Measurements from ENCODE around the gene ADGRA1.

Gene ADGRA1

DNA sequence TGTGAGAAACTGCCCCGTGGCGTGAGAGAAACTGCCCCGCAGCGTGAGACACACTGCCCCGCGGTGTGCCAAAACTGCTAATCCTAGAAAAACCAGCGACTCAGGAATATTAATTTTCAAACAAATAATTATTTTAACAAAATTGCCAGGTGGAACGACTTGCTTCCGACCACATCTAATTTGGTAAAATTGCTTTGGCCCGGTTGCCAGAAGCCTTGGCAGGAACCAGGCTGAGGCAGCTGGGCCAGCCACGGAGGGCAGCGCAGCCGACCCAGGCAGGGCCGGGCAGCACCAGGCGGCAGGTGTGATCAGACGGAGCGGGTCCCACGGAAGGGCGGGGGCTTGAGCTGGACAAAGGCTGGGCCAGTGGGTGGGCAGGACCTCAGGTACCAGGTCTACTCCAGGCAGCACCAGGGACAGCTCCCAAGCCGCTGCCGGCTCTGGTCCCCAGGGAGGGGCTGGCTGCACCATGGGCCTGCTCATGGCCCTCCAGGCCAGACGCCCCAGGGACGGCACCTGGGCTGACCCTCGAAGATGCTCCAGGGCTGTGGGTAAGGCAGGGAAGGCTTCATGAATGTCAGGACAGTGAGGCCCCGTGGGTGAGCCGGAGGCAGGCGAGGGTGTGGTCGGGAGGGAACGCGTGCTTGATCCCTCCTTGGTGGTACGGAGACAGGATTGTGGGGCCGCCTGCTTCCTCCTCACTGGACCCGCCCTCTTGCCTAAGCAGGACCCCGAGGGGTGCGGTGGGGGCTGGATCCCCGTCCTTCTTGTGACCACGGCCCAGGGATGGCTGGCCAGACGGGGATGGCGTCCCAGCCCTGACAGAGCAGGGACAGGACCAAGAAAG, 7.7 kb upstream of the ADGRA1 start:
- DNase-seq, result no peak

DNA sequence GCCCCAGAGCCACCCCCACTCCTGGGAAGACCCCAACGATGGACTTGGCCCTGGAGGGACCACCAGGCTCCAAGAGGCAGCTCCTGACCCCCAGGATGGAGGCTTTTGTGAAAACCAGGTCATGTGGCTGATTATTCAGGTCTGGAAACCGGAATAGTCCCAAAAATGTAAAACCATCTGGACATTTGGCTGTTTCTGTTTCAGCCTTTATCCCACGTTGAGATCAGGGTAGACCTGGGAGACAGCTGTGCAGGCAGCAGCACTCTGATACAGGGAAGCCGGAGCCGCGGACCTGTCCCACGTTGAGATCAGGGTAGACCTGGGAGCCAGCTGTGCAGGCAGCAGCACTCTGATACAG, 7.1 kb upstream of the ADGRA1 start:
- DNase-seq, result no peak

DNA sequence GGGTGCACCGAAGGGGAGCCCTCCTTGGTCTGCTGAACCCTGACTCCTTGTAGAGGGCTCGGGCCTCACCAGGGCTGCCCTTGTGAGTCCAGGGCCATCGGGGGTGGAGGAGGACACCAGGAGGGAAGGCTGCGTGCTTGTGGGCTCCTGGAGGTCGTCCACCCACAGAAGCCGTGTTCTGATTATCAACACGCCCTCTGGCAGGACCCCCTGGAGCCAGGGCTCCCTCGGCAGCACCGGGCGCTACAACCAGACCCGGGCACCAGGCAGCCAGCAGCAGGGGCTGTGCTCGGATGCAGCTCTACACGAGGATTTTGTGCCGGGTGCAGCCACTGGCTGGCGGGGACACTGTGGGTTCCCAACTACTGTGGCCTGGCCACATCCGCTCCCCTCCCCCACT, 6.1 kb upstream of the ADGRA1 start:
- no peak for DNase-seq

DNA sequence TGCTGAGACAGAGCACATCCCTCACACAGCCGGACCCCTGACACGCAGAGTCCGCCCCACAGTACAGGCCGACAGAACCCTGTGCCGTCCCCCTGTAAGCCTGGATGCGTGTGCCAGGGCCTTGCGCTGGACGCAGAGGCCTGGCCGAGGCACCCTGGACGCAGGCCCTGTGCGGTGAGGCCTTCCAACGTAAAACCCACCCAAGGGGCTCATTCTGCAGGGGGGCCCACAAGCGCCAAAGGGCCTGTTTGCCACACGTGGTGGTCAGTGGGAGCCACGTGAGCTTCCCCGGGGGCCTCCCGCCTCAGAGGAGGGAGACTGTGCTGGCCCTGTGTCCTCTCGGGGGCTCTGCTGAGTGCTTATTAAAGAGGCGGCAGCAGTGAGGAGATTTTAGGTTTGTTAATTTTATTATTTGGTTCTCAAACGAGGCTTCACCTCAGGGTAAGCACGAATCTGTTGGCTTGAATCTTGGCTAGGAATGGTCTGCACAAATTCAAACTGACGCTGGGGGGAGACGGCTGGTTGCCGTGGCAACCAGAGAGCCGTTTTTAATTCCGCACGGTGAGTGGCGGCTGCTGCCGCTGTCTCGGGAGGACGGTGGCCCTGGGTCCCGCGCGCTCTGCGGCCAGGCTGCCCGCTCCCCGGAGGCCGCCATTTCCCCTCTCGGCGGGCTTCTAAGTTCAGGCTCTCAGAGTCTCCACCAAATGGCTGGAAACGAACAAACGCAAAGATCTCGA, 4.9 kb upstream of the ADGRA1 start:
- no peak for DNase-seq

DNA sequence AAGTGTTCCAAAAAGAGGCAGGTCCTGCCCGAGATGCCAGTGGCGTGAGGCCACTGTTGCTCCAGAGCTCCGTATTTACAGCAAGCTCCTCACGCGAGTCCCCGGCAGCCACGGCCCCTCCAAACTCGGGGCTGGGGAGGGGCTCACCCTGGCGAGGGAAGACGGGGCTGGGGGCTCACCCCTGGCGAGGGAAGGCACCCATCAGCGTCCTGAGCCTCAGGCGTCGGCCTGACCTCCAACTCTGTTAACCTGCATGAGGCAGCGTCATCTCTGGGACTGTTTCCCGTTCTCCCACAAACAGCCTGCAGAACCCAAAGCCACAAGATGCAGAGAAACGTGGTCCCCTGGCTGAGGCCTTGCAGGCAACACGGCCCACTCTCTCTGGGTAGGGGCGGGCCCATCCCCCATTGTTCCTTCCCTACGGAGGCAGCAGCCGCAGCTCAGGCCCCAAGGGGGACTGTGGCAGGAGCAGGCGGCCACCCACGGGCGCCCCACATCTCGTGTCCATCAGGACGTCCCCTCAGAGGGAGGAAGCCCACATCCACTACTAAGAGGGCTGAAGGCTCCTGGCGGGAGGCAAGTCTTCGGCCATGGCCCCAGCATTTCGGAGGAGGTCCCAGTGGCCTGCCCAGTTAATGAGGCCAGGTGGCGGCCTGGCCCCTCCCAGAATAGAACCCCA, 4.2 kb upstream of the ADGRA1 start:
- no peak for DNase-seq

DNA sequence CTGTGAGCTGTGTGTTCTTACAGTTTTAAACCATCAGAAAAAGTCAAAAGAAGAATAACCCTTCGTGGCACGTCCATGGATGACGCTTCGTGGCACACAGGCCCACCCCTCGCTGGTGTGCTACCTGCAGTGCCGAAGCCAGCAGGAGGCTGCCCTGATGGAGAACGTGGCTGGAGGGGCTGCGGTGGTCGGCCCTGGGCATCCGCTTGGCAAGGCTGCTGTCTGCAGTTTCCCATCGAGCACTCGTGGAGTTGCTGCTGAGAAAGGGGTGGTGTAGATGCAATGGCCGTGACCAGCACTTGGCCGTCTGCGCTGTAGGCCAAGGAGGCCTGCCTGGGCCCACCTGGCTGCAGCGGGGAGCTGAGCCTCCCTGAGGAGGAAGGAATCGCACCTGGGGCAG, 3.2 kb upstream of the ADGRA1 start:
- DNase-seq, result no peak

DNA sequence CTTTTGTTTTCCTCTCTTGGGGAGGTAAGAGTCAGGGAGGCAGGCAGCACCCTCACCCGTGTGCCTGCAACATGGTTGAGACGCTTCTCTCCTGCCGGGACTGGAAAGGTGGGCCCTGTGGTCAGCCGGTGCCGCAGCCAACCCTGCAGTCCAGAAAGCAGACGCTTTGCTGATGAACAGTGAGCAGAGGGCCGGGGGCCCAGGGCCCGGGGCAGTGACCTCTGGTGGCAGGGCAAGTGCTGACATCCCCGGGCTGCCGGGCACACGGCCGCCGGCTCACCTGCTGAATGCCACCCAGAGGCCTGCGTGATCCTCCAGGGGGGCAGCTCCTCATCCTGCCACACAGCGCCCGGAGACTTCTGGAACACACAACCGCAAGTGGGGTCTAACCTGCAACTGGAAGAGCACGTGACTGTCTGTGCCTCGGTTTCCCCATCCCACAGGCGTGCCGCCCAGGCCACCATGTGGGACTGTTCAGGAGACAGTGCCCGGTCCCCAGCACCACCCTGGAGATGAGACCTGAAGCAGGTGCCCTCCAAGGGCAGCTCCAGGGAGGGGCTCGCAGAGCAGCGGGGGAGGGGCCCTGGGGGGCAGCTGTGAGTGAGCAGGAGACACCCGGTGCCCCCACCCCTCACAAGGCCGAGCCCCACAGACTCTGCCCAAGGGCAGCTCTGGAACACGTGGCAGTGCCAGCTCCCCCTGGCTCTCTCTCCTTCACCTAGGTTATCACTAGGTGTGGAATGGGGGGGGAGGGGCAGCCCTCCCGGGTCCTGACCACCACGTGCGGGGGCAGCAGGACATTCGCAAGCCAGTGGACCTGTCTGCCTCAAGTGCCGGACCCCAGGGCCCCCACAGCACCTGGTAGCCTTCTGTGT, 2.2 kb upstream of the ADGRA1 start:
- no peak for DNase-seq

DNA sequence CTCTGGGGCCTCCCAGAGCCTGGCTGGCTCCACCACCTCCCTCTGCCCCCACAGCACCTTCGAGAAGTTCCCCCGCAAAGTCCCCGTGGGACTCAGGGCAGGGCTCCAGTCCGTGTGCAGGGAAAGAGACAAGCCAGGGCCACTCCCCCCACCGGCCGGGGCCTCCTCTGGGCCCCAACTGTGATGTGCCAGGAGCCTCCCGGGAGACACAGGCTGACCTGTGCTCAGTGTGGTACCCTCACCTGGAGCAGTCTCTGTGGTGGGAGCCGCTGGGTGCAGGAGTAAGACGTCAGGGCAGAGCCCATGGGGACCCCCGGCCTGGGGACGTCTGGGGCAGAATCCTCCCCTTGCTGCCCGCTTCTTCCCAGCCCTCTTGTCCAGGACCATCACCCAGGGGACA, 1.5 kb upstream of the ADGRA1 start:
- no peak for DNase-seq

DNA sequence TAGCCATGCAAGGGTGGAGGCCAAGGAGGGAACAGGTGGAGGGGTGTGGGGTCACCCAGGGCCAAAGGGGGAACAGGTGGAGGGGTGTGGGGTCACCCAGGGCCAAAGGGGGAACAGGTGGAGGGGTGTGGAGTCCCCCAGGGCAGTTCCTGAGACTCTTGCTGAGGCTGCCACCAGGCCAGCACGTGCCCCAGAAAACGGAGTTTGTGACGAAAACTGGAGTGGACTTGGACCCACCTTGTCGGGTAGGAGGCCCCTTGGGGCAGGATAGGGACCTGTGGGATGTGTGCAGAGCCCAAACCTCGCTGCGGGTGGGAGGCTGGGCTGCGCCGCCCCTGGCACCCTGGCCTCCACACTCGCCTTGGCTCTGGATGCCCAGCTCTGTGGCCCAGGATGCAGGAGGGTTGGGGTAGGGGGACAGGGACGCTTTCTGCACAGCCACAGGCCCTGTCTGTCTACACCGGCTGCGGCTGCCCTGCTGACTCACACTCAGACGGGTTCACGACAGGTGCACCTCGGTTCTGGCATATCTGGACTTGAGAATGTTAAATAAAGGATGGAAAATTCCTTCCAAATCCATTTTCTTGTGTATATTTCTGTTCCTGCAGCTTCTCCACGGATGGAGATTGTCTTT, 562 bp upstream of the ADGRA1 start:
- no peak for DNase-seq

DNA sequence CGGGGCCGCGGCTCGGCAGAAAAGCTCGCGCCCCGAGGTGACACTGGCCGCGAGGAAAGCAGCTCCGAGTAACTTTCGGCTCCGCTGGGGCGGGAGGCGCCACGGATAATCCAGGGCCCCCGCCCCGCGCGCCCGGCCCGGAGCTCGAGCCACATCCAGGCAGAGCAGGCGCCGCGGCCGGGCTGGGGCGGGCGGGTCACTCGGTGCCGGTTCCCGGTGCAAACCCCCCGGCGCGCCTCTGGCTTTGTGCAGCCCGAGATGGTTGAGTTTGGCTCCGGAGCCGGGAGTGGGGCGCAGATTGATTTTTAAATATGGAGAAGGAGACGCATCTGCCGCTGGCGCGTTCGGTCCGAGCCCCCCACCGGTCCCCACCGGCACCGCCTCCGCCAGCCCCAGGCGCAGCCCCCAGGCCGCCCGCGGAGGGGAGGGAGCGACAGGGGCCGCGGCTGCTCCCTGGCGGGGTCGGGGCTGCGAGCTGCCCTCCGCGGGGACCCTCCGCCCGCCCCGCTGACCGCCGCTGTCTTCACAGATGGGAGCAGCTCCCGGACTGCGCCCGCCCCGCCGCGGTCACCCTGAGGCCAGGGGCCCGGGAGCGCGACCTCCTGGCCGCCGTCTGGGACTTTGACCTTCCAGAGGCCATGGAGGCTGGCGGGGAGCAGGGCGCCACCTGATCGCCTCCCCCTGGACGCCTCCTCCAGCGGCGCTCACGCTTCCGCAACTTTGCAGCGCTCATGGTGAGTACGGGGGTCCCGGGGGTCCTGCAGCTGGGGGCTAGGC, 643 bp downstream of the ADGRA1 start:
- DNase-seq, result no peak

DNA sequence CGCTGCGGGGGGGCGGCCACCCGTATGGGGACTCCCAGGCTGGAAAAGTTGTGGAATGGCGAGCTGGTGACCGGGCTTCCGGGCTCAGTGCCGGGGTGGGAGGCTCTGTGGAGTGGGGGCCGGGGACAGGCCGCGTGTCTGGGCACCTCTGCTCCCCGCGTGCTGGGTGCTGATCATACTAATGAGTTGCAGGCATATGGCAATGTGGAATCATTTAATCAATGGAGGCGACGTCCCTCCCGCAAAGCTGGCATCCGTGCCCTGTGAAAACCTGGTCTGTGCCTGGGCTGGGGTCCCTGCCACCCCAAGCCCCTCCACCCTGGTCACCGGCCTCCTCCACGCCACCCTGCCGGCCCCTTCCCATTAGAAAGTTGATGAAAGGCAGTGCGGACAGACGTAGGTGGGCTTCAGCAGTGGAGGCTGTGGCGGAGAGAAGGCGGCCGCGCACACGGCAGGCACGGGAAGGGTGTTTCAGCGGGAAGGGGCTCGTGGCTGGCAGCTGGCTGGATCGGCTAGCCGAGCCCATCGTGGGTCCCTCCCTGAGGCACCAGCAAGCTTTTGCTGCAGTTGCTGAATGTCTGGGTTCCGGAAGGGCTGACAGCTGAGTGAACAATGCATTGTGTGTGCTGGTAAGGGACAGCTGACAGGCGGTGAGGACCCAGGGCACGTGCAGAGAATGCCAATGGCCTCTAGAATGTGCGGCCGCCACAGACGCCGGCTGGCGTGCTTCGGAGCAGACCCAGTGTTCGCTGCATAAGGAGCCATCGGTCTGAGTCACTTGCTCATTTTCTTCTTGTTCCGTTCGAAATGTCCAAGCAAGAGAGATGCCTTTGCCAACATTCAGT, 1.5 kb downstream of the ADGRA1 start:
- no peak for DNase-seq

DNA sequence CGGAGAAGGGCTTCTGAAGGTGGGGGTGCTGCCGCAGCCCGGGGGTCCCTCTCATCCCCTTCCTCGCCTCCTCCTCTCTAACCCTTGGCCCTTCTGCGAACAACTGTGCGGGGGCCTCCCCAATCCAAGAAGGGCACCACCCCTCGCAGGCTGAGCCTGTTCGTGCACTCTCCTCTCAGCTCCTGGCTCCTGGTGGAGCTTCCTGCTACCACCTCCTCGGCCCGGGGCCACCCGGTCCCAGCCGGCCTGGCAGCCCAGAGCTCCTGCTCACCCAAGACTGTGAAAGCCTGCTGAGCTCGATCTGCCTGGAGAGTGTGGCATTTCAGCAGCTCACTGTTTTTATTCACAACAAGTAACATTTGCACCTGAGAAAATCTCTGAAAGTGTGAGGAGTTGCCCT, 2.4 kb downstream of the ADGRA1 start:
- DNase-seq, result no peak

DNA sequence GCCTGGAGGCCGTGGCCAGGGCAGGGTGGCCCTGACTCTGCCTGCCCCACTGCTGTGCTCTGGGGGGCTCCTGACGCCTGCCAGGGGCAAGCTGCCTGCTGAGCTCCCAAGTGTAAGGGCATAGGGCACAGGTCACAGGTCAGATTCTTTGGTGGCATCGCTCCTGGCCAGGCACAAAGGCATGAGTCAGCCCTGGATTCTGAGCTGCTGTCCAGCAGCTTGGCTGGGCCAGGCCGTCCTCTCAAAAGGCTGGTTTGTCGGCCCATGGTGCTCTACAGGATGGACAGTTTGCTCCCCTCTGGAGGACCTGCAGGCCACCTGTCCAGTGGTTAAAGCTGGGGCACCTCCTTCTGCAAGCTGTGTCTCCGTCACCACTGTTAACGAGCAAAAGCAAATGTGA, 2.9 kb downstream of the ADGRA1 start:
- DNase-seq, result no peak

DNA sequence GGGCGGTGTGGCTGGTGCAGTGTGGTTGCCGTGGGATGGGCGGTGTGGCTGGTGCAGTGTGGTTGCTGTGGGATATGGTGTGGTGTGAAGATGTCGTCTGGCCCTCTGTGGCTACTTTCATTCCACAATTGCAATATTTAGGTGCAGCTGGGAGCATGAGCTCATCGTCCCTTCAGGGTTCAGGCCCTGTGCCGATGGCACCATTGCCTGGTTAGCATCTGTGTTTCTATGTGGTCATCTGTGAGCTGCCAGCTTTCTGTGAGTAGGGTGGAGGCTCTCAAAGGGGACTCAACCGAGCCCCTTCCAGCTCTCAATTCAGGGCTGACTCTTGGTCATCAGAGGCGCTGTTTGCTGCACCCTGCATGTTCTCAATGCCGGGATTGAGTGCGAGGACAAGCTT, 3.6 kb downstream of the ADGRA1 start:
- DNase-seq, result no peak

DNA sequence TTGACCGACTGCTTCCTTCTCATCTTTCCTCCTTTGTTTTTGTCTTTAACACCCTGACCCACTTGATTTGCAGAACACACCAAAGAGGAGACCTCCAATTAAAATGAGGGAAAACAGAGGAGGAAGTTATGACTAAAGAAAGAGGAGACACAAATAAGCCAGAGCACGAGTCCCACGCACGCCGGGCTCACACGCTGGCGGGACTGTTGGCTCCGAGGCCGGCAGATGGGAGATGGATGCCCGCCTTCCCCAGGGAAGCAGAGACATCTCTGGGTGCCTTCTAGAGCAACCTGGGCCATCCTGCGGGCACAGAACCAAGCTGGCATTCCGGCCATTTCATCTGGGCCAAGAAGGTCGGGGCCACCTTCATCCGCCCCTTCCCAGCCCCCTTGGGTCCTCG, 5.6 kb downstream of the ADGRA1 start:
- no peak for DNase-seq

DNA sequence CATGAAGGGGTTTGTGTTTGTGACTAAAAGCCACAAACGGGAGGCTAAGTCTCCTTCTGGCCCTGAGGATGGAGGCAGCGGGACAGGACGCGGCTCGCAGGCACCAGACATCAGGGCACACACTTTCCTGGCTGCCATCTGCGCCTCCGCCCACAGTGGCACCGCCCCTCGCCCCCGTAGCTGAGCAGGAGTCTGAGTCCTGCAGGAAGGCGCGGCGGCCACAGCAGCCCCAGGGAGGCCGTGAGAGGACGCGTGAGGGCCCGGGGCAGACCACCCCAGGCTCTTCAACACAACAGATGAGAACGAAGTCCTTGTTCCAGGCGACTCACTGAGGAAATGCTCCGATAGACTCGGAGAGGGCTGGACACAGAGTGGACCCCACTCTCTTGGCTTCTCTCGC, 6.6 kb downstream of the ADGRA1 start:
- DNase-seq, result no peak

DNA sequence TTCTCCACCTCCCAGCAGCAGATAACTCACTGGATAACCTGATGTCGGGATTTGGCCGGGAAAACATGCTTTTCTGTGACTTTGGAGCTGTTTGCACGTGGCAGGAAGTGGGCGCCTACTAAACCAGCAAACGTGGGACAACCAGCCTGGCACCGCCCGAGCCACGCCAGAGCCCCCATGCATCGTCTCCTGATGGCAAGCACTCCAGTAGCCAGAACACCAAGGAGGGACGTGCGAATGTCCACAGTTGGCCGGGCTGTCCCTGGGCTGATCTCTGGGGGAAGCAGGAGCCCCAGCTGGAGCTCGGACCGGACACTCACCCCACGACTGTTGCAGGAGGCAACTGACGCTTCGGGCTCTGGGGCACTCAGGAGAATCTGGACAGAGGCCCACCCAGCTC, 7.1 kb downstream of the ADGRA1 start:
- DNase-seq, result no peak

DNA sequence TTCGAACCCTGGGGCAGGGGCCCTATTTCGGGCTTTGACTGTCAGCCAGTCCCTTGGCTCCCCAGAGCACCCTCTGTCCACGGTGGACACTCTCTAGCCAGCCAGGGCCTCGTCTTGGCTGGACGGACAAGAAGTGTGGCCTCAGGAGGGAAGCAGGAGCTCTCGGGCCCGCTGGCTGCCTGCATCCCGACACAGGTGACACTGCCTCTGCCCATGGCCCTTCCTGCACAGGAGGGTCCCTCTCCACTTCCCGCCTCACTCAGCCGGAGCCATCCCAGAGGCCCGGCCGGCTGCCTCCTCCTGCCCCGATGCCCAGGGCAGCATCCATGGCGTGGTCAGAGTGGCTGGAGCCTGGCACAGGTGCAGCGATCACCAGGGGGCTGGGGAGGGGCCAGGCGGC, 7.9 kb downstream of the ADGRA1 start:
- no peak for DNase-seq

DNA sequence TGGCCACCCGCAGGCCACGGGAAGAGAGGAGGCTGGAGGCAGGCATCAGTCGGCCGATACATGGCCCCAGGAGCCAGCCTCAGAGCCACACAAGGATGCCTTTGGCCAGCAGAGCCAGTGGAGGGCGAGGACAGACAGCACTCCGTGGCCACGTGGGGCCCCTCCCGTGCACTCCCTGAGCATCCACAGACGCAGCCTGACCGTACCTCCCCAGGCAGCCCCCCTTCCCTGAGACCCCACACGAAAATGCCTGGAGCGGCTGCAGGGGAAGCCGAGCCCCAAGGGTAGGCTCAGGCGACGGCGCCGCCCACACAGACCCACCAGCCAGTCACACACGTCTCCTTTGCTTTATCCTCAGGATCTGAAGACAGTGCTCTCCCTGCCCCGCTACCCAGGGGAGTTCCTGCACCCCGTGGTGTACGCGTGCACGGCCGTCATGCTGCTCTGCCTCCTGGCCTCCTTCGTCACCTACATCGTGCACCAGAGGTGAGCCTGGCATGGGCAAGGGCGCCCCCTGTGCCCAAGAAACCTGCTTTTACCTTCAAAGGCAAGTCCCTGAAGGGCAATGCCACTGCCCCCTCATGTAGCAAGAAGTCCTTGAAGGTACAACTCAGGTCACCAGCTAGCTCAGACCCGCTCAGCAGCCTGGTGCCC, 9.0 kb downstream of the ADGRA1 start:
- DNase-seq, result no peak

DNA sequence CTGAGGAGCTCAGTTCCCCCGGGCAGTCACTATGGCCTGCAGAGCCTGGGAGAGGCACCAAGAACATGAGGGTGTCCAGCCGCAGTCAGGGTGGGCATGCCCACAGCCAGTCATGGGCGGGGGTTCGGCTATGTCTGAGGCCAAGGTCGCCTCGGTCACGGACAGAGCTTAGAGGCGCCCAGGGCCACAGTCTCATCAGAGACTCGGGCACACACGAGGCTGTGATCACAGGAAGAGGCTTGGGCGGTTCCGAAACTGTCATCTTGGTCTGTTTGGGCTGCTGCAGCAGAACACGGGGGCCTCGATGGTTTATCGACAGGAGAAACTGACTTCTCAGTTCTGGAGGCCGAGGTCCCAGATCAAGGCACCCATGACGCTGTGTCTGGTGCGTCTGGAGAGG, 9.7 kb downstream of the ADGRA1 start:
- DNase-seq, result no peak

All from NCI-H1417 treated with DMSO at 0.1 percent for 48 hours (cell line).